Astrocyte of the hippocampus (primary cell): ENCODE data around the gene SNAI3.
A peak's percentile ranks its signal among the peaks of the same experiment; 100 is the strongest.

Experiments
- DNase-seq: peaks from one replicate; pipeline ENCODE4 v3.0.0; 2011; ENCODE audit warnings: low read depth, low spot score

Gene SNAI3

GRCh38 chr16:88705801-88706228 is 19.5 kb upstream of the SNAI3 start:
- DNase-seq = peak; percentile 44

- DNase-seq = peak; percentile 36
Measured at GRCh38 chr16:88705076-88705684, 18.9 kb upstream of the SNAI3 start.

GRCh38 chr16:88703486-88704309 is 17.4 kb upstream of the SNAI3 start:
- no peak for DNase-seq

DNA sequence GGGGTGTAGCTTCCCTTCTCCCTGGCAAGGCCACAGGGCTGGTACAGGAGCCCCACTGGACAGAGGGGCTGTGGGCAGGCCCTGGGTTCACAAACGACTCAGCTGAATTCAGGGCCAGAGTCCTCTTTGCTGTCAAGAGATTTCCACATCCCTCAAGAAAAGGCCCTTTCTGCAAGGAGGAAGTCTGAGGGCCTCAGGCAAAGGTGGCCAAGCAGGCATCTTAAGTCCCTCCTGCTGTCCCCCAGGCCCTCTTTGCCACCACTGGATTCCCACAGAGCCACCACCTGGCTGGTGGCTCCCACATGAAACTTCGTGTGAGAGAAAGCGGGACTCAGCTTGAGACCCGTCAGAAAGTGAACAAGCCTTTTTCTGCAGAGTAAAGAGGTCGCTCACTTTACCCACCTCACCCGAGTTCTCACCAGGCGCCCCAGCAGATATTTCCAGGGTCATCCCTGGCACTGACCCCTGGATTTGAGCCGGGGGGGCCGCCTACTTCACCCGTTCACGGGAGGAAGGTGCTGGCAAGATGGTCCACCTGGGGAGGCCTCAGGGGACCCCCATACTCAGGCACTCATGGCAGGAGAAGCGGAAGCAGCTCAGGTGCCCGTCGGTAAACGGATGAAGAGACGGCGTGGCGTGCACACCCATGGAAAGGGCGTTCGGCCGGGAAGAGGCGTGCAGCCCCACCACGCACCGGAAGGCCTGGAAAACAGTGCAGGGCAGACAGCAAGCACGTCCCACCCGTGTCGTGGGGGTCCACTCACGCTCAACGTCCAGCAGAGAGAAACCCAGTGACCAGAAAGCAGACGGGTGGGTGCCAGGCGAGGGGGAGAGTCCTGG is 16.3 kb upstream of the SNAI3 start:
- no peak for DNase-seq

- no peak for DNase-seq
Measured at GRCh38 chr16:88701581-88702370, 15.5 kb upstream of the SNAI3 start.

DNA sequence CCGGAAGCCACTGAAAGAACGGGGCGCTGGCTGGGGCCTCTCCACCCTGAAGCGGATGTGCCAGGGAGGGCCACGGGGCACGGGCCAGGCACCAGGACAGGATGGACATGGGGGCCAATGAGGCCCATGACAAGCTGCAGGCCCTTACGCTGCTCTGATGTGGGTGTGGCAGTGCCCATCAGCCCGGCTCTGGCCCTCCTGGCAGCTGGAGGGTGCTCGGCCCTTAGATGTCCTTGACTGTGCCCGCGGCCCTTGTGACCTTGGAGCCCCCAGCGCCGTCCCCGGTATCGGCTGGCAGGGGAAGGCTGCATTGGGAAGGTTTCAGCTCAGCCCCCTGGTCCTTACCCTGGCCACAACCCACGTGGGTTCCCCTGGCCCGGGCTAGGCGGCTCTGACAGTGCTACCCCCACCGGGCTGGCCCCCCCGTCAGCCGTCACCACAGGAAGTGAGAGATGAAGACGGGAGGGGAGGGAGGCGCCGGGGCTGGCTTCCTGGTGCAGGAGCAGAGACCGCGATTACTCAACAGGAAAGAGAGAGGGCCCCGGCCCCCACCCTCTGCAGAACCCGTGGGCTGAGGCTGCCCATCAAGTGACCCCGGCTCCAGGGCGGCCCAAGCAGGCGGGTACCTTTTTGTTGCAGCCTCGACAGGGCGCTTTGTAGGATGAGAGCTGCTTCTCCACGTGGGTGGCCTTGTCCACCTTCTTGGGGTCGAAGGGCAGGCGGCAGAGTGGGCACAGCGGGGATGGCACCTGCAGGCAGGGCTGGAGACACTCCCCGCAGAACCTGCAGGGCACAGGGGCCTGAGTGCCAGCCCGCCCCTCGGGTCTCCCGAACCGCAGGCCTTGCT is 14.6 kb upstream of the SNAI3 start:
- DNase-seq = peak; percentile 89

DNA sequence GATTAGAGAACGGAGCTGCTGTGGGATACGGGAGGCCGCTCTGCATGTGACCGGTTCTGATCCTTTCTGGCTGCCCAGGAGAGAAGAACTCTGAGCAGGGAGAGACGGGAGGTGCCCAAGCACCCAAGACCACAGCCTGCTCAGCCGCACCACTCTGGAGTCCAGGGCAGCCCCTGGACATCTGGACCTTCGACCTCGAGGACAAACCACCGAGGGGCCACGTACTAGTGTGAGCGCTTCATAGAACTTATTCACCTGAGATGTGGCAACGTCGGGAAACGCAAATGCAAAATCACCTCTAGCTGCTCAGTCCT is 14.0 kb upstream of the SNAI3 start:
- no peak for DNase-seq

GRCh38 chr16:88699180-88699579 is 12.9 kb upstream of the SNAI3 start:
- DNase-seq = no peak

- DNase-seq = no peak
Measured at GRCh38 chr16:88698646-88699045, 12.3 kb upstream of the SNAI3 start.

GRCh38 chr16:88697831-88698615 is 11.7 kb upstream of the SNAI3 start:
- DNase-seq = no peak

DNA sequence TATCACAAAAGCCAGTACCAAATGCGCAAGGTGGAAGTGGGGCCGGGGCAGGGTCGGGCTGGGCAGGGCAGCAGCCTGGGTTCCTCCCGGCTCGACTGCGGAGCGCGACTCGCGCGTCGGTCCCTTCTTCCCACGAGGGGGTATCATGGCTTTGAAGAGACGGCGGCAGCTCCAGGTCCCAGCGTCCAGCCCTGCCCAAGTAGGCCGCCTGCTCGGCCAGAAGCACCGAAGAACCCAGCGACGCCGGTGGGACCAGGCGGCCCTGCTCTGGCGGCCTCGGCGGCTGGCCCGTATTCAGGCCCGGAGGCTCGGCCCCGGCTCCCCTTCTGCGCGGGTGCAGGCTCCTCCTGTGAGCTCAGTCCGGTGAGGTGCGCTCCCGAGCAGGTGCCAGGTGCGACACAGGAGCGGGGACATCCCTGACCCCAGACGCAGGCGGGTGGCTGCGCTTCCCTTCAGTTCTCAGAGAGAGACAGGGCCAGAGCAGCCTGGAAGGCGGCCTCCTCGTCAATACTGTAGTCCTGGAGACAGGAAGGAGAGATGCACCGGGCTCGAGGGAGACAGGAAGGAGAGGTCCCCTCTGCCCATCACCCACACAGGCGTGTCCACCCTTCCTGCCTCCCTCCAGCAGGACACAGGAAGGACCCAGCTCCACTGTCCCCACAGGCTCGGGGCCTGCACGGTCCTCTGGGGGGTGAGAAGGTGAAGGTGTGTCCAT is 11.0 kb upstream of the SNAI3 start:
- DNase-seq = no peak

DNA sequence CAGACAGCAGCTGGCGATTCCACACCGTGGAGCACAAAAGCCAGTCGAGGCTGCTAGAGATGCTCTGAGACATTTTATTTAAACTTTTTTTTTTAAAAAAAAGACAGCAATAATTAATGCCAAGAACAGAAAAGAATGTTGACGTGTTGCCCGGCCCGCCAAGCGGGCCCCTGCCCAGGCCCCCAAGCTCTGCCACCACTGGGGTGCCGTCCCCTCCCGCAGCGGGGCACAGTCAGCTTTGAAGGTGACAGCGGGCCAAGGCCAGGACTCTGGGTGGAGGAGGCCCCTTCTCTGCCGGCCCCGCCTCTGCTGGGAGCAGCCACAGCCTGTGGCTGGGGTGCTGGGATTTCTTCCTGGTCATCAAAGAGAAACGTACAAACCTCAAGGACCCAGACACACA is 10.1 kb upstream of the SNAI3 start:
- no peak for DNase-seq

GRCh38 chr16:88695753-88696152 is 9.4 kb upstream of the SNAI3 start:
- no peak for DNase-seq

GRCh38 chr16:88695218-88695617 is 8.9 kb upstream of the SNAI3 start:
- DNase-seq = no peak

DNA sequence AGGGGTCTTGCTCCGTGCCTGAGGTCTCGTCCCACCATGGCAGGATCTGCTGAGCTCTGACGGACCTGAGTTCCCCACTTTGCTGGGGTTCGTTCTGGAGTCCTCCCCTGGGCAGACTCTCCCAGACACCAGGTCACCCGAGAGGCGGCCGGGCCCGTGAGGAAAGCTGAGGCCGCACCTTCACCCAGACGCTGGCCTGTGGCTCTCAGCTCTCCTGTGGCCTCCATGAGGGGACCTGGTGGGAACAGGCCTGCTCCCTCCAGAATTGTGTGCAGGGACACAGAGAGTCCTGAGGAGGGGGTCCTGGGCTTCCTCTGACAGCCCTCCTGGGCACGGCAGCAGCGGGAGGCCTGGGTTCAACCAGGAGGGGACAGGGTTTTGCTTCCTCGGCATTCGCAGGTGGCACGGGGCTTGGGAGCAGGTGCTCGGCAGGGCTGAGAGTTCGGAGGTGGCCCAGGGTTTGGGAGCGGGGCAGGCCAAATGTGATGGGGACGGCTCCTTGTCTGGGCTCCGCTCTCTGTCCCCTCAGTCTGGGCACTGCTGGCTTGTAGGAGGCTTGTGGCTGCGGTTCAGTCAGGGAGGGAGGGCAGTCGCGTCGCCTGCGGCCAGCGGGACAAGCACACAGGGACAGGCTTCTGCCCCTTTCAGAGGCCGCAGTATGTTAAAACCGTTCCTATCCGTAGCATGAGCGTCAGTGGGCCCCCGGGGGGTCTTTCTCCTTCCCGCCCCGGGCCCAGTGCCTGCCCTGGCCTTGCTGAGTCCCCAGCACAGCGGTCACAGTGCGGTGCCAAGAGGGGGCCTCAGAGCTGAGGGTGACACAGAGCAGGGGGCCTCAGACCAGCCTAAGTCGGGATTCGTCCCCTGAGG is 8.1 kb upstream of the SNAI3 start:
- DNase-seq = no peak

- DNase-seq = no peak
Measured at GRCh38 chr16:88693420-88694177, 7.3 kb upstream of the SNAI3 start.

GRCh38 chr16:88692861-88693260 is 6.6 kb upstream of the SNAI3 start:
- DNase-seq = no peak
